KBM-7 (cell line): ENCODE results near the gene KANSL1.
A peak's percentile ranks its signal among the peaks of the same experiment; 100 is the strongest.
"Not testable (repeated sequence)": the region's sequence is repeated elsewhere in the genome, so short reads cannot be mapped to it uniquely, and the experiment has no call there.

Experiments used
- DNase-seq: peaks from one replicate; pipeline ENCODE4 v3.0.0-alpha.2; 2015
- in situ Hi-C: fragments of 300-500 bp; cut with MboI; formaldehyde crosslinking; loops from 2 replicates; pipeline ENCODE4 v1.14.3; 2020; ENCODE audit warnings: low sequenced_read_pairs, low pct_unique_long_range_greater_than_20kb, mixed read lengths

The KANSL1 gene

DNA sequence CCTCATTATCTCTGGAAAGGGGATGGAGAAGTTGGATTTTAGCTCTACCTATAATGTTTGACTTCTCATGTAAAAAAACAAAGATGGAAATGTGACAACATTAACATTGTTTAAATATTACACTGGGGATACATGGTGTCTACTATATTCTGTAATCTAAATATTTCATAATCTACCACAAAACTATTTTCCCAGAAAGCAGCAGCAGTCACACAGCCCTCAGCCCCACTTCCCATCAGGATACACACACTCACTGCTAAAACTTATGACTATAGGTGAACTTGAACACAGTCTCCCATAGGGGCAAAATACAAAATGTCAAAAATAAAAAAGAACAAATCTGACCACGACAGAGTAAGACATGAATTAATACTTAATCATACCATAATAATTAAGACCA, 95.7 kb downstream of the KANSL1 start:
- in situ Hi-C loops, result no loop called here
- no peak for DNase-seq

DNA sequence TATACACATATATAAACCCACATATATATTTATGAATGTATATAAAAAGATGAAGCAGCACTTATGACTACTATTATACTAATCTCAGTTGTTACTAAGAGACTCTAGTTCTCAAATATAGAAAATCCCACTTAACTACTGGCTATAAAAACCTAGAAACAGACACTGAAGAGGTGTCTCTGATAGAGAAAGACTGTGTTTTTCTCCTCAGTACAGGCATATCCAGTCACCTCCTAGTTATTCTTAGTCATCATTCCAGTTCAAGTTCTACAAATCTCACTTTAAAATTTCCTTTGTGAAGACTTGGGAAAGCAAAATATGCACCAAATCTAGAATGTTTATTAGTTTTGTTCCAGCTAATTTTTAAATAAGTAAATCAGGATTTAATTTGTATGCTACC, 100.2 kb downstream of the KANSL1 start:
- DNase-seq, result no peak
- in situ Hi-C loops, result no loop called here

DNA sequence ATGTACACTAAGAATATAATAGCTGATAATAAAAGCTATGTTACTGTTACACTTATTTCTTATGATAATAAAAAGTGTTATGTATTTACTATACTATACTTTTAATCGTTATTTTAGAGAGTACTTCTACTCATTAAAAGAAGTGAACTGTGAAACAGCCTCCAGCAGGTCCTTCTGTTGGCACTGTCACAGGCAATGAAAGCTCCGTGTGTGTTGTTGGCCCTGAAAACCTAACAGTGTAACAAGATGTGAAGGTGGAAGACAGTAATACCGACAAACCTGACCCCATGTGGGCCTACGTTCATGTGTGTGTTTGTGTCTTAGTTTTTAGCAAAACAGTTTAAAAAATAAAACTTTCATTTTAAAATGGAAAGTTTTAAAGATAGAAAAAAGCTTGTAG, 102.4 kb downstream of the KANSL1 start:
- no peak for DNase-seq
- in situ Hi-C loops, result no loop called here

DNA sequence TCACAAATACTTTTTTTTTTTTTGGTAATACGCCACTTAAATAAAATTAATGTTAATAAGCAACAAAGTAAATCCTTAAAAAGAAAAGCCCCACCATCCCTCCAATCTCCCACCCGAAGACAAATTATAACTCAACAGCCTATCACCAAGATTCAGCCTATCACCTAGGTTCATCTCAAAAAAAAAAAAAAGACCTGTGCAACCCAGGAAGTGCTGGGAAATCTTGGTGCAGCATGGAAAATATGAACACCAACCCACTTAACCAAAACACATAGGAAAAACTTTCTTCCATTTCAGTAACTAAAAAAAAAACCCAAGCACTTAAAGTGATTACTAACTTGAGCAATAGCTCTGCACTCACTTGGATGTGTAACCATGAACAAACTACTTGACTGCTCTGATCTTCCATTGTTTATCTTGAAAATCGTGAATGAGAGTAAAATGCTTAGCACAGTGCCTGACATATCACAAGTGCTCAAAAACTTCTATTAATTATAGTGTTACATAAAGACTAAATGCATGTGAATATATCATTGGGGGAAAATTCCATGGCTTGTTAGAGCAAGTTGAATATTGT, 103.8 kb downstream of the KANSL1 start:
- no peak for DNase-seq
- in situ Hi-C loops, result no loop called here

DNA sequence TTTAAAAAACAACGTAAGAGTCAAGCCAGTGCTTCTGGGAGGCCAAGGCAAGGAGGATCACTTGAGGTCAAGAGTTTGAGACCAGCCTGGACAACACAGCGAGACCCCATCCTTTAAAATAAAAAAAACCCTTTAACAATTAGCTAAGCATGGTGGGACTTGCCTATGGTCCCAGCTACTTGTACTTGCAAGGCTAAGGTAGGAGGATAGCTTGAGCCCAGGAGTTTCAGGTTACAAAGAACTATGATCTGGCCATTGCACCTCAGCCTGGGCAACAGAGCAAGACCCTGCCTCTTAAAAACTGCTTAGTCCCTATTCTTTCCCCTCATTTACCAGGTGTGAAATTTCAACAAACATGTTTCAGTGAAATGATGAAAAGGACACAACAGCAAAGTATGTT, 104.6 kb downstream of the KANSL1 start:
- in situ Hi-C loops, result no loop called here
- DNase-seq, result no peak

DNA sequence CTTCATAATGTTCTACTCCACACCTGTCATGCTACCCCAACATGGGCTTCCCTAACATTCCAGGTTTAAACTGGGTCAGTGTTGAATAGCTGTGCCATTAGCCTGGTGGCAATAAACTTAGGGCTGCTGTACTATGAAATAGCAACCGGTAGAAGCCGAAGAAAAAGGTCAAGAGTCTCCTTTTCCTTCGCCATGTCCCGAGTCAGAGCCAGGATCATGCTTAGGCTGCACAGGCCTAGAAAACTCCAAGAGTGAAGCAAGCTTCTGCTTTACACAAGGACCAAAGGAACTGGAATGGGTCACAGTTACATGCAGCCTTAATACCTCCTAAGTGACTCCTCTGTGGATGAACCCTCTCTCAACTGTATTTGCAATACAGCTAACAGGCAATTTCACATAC, 105.4 kb downstream of the KANSL1 start:
- DNase-seq, in situ Hi-C loops: not testable (repeated sequence)

DNA sequence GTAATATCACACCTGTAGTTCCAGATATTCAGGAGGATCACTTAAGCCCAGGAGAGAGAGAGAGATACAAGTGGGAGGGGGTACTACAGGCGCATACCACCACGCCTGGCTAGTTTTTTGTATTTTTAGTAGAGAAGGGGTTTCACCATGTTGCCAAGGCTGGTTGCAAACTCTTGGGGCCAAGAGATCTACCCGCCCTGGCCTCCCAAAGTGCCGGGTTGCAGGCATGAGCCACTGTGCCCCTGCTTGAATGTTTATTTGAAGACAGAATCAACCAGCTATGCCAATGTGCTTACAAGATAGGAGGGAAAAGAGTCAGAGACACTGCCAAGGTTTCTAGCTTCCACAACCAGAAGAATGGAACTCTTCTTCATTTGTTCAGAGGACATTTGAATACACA, 106.4 kb downstream of the KANSL1 start:
- DNase-seq, result no peak
- in situ Hi-C loops, result no loop called here

DNA sequence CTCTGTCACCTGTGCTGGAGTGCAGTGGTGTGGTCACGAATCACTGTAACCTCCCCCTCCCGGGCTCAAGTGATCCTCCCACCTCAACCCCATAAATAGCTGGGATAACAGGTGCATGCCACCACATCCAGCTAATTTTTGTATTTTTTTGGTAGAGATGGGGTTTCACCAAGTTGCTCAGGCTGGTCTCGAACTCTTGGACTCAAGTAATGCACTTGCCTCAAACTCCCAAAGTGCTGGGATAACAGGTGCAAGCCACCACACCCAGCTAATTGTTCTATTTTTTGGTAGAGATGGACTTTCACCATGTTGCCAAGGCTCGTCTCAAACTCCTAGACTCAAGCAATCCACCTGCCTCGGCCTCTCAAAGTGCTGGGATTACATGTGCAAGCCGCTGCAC, 107.7 kb downstream of the KANSL1 start:
- in situ Hi-C loops, result no loop called here
- no peak for DNase-seq

DNA sequence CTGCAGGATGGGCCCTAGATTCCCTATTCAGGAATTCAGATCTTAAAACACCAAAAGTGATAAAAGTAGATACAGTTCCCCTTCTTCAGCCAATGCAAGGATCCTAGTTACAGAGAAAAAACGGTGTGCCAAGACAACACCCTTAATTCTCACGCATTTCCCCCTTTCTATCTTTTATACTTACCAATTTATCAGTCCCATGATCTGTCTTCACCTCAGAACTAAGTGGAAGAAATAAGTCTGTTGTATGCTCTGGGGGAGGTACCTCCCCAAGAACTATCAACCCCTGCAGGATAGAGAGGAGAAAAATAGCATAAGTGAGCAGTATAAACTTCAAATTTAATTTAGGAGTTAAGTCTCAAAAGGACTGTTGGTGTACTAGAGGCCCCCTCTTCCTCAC, 111.0 kb downstream of the KANSL1 start:
- in situ Hi-C loops, result no loop called here
- no peak for DNase-seq

DNA sequence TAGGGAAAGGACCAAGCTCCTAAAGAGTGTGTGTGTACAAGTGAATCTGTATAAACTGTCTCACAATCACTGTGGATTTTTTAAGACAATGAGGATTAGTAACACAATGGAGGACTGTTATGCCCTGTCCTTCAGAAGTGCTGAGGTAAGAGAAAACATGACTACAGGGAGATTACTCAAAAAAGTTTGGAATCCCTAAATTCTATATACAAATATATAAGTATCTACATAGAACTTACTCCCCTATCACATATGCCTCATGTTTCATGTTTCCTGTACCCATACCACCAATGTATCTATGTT, 112.3 kb downstream of the KANSL1 start:
- in situ Hi-C loops, result no loop called here
- no peak for DNase-seq

DNA sequence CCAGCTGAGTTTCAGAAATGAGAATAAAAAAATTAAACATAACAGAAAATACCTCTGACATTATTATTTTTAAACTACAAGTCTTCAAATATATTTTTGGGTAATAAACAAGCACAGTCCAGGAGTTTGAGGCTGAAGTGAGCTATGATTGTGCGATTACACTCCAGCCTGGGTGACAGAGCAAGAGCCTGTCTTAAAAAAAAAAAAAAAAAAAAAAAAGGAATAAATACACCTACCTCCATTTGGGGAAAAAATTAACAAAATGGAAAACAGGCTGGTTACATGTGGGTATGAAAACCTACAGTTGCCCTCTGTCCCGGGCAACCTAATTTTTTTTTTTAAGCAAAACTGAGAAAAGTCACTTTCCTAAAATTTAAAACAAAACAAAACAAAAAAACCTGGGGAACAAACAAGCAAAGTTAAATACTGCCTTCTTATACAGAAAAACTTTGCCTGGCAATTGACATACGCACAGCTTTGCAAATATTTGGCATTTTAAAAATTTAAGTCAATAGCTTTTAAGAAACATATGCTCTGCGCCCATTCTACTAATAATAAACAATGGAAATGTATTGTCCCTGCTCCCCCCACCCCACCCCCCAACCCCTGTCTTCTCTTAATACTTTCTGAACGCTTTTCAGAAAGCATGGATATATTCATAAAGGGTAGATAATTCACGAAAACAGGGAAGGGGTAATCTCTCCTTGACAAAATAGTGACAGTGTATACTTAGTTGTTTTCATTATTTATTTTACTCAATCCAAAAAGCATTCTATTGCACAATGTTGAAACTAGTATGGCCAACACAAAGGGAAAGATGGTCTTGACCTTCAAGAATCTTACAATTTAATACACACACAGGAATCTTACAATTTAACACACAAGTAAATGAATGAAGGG, 112.9 kb downstream of the KANSL1 start:
- in situ Hi-C loops, result no loop called here
- no peak for DNase-seq

DNA sequence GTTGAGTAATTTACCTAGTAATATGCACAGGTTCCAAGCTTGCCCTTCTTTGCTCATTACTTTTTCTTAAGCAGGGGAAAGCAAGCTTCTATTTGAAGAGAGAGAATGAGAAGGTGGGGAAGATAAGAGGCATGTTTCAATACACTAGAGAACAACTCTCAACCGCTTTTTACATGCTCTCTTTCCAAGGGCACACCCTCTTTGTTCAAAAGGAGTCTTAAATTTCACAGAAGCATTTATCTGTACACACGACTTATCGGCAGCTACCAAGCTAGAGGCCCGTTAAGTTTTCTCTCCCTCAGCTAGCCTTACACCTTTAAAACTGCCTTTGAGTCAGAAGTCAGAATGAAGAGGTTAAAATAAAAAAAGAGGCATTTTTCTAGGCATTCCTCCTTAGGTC, 114.6 kb downstream of the KANSL1 start:
- DNase-seq, result no peak
- in situ Hi-C loops, result no loop called here

DNA sequence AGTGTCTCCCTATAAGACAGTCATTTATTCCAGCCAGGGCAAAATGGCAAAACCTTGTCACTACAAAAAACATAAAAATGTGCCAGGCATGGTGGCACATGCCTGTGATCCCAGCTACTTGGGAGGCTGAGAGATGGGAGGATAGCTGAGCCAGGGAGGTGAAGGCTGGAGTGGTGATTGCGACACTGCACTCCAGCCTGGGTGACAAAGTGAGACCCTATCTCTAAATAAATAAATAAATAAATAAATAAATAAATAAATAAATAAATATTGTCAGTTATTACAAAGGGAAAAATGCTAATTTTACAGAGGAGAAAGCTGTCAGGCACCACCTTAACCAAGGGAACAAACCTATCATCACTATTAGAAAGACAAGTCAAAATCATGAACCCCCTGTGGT, 118.7 kb downstream of the KANSL1 start:
- DNase-seq, result no peak
- in situ Hi-C loops, result no loop called here

DNA sequence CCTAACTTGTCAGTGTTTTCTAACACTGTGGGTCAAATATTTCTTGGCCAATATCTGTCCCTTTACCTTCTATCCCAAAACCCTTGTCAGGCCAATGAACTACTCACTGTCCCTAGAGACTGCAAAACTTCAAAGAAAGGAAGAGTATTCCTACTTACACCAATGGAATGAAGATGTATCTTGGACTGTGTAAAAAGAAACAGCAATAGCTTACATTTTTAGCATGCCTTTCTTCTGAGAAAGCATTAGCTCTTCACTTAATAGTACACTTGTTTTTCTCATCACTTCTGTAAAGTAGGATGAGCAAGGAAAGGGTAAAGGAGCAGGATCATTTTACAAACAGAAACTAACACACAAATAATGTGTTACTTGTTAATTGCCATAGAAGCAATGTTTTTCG, 120.2 kb downstream of the KANSL1 start:
- DNase-seq, result no peak
- in situ Hi-C loops, result no loop called here

DNA sequence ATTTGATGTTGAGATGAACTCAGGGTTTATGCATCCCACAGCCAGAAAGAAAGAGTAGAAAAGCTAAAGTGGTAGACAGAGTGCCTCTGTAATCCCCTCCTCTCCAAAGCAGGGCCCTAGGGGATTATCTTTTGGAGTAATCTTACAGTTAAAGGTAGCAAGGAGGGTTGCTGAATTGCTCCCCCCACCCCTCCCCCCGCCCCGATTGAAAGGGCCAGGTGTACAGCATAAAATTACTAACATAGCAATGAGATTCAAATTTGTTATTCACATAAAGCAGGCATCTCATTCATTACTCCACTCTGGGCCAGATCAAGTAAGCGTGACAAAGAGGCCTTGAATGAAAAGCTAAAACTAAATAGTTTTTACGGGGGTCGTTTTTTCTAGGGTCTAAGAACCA, 121.4 kb downstream of the KANSL1 start:
- in situ Hi-C loops, result no loop called here
- DNase-seq, result no peak

DNA sequence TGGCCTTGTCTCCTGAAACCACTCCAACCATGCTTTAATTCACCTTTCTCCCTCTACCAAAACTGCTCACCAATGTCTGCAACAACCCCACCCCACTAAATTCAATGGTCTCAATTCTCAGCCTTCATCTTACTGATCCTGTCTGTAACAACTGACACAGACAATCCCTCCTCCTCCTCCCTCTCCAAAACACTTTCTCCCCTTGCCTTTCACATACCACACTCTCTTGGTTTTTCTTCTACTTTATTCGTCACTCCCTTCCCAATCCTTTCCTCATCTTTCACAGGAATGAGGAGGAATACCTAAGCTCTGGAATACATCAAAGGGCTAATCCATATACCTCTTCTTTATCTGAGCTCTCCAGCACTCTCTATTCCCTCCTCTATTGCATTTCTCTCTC, 128.8 kb downstream of the KANSL1 start:
- in situ Hi-C loops, result no loop called here
- no peak for DNase-seq

DNA sequence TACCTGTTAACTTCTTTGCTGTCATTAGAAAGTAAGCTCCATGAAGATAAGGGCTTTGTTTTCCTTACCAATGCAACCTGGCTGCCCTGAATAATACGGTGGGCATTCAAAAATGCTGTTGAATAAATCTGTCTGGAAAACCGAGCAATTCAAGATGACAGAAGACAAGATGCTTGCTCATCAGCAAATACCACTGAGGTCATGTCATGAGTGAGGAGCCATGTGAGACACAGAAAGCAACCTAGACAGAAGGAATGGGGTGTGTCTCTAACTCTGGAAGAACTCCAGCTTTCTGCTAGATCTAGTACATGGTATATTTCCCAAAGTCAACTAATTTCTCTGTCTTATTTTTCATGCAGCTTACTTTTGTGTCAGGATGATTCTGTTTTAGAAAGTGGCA, 130.0 kb downstream of the KANSL1 start:
- DNase-seq, result no peak
- in situ Hi-C loops, result no loop called here

DNA sequence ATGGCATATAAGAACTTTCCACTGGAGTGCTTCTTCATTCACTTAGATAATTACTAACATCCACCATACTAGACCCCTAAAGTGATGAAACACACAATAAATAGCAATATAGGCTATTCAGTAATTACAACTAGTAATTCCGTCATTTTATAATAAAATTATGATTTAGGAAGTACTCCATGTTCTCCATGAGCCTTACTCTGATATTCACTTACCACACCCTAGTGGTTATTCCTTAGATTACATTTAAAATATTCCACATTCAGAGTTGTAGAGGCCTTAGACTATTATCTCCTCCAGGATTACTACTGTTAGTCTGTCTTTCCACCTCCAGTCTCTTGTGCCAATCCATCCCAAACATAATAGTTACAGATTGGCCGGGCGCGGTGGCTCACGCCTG, 131.8 kb downstream of the KANSL1 start:
- in situ Hi-C loops, result no loop called here
- DNase-seq, result peak; percentile 34

DNA sequence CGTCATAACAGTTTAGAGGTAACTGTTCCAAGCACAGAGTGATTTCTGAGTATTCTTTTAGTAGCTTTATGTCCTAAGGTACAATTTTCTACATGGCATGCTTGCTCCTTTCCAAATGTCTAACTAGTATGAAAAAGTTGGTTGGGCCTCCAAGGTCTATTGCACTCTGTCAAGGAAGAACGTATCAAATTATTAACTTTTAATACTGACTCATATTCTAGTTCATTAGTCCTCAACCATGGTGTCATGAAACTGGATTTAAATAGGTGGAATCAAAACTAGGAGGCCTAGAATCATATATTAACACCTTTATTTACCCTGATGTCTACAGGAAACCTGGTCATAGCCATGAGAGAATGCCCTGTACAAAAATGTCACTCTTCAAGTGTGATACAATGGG, 132.8 kb downstream of the KANSL1 start:
- no peak for DNase-seq
- in situ Hi-C loops, result no loop called here

DNA sequence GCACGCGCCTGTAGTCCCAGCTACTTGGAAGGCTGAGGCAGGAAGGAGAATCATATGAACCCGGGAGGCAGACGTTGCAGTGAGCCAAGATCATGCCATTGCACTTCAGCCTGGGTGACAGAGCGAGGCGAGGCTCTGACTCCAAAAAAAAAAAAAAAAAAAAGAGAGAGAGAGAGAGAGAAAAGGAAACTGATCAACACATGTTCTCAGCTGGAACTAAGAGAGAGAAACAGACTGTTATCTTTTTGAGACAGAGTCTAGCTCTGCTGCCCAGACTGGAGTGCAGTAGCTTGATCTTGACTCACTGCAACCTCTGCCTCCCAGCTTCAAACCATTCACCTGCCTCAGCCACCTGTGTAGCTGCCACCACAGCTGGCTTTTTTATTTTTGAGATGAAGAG, 133.7 kb downstream of the KANSL1 start:
- DNase-seq, result no peak

DNA sequence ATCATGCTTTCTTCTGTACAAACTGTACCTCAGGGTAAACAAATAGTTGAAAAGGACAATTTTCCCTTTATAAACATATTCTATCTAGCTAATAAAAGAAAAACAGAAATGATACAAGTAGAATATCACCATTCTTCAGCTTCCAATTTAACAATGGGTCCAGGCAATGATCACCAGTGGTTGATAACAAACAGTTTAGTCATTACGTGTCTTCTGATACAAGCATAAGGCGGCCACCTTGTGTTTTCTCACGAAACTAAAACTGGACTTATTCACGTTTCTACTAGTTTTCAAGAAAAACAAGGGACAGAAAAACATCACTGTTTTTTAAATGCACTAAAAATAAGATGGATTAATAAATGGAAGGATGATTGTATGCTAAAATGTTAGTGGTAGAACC, 135.9 kb downstream of the KANSL1 start:
- in situ Hi-C loops, result no loop called here
- DNase-seq, result no peak

More for the DNA sequence above, 133.7 kb downstream of the KANSL1 start:
- in situ Hi-C loops, result no loop called here
